ENCODE data around the gene CPAMD8.

The CPAMD8 gene

DNA sequence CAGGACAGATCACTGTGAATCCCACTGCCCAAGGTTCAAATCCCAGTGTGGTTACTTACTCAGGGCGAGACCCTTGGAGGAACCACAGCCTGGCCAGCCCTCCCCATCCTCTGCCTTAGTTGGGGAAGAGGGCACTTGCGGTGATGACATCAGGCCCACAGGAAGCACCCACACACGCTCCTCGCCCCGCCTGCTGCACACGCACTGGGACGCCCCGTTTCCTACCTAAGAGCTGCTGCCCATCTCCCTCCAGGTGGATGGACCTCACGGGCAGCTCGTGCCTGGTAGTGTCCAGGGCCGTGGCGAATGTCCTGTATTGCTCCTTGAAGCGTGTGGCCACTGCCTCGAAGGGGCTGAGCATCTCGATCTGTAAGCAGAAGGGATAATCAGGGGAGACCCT is 29.0 kb upstream of the CPAMD8 start:
- TF ChIP-seq GATA3 (IDR thresholded peaks at IDR 0.05; ENCODE audit: low read depth, low read length) (no peak), GATA2 (IDR thresholded peaks at IDR 0.05; ENCODE audit: low read depth, low read length) (no peak)

DNA sequence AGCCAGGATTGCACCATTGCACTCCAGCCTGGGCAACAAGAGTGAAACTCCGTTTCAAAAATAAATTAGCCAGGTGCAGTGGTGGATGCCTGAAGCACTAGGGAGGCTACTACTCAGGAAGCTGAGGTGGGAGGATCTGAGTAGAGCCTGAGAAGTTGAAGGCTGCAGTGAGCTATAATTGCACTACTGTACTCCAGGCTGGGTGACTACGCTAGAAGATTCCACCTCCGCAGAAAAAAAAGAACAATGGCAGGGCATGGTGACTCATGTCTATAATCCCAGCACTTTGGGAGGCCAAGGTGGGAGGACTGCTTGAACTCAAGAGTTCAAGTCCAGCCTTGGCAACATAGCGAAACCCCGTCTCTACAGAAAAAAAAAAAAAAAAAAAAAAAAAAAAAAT is 28.1 kb upstream of the CPAMD8 start:
- TF ChIP-seq GATA3 (IDR thresholded peaks at IDR 0.05; ENCODE audit: low read depth, low read length), result no peak

GRCh38 chr19:17052439-17052838 is 25.8 kb upstream of the CPAMD8 start:
- TF ChIP-seq GATA2 (IDR thresholded peaks at IDR 0.05; ENCODE audit: low read depth, low read length) (no peak), GATA3 (IDR thresholded peaks at IDR 0.05; ENCODE audit: low read depth, low read length) (no peak)

GRCh38 chr19:17049711-17050280 is 23.2 kb upstream of the CPAMD8 start:
- TF ChIP-seq GATA3 (IDR thresholded peaks at IDR 0.05; ENCODE audit: low read depth, low read length) (no peak), GATA2 (IDR thresholded peaks at IDR 0.05; ENCODE audit: low read depth, low read length) (no peak)

GRCh38 chr19:17048885-17049453 is 22.4 kb upstream of the CPAMD8 start:
- TF ChIP-seq GATA3 (IDR thresholded peaks at IDR 0.05; ENCODE audit: low read depth, low read length) (no peak), GATA2 (IDR thresholded peaks at IDR 0.05; ENCODE audit: low read depth, low read length) (no peak)

DNA sequence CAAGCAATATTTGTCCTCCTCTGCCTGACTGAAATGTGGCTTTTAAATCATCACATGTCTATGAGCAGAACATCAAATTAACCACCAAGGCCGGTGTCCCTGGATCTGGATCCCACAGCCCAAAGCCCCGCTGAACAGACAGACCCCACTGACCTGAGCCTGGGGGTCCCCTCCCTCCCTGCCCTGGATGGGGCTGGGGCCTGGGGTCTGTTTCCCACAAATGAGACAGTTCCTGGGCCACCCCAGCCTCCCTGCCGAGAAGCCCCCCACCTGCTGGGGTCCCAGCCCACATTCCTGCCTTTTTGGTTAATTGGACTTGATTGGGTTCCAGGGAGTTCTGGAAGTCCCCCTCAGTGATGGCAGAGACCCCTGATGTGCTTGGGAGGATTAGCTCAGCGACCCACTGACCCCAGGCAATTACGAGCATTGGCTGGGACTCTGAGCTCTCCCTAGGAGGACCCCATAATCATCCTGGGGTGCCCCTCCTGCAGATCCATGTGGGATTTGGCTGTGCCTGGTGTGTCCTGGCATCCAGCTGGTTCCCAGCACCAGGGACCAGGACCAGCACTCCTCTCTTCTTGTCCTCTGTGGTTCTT is 19.4 kb upstream of the CPAMD8 start:
- TF ChIP-seq GATA3 (IDR thresholded peaks at IDR 0.05; ENCODE audit: low read depth, low read length), result no peak
- TF ChIP-seq GATA2 (IDR thresholded peaks at IDR 0.05; ENCODE audit: low read depth, low read length), result no peak

DNA sequence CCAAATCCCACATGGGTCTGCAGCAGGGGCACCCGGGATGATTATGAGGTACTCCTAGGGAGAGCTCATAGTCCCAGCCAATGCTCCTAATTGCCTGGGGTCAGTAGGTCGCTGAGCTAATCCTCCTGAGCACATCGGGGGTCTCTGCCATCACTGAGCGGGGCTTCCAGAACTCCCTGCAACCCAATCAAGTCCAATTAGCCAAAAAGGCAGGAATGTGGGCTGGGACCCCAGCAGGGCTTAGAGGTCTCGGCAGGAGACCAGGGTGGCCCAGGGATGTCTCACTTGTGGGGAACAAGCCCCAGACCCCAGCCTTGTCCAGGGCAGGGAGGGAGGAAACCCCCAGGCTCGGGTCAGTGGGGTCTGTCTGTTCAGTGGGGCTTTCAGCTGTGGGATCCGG is 17.1 kb upstream of the CPAMD8 start:
- no peak for TF ChIP-seq GATA2 (IDR thresholded peaks at IDR 0.05; ENCODE audit: low read depth, low read length)
- no peak for TF ChIP-seq GATA3 (IDR thresholded peaks at IDR 0.05; ENCODE audit: low read depth, low read length)

GRCh38 chr19:17041976-17042375 is 15.4 kb upstream of the CPAMD8 start:
- TF ChIP-seq GATA3 (IDR thresholded peaks at IDR 0.05; ENCODE audit: low read depth, low read length) (no peak), GATA2 (IDR thresholded peaks at IDR 0.05; ENCODE audit: low read depth, low read length) (no peak)

GRCh38 chr19:17037966-17038500 is 11.4 kb upstream of the CPAMD8 start:
- TF ChIP-seq GATA2 (IDR thresholded peaks at IDR 0.05; ENCODE audit: low read depth, low read length) (no peak), GATA3 (IDR thresholded peaks at IDR 0.05; ENCODE audit: low read depth, low read length) (no peak)

DNA sequence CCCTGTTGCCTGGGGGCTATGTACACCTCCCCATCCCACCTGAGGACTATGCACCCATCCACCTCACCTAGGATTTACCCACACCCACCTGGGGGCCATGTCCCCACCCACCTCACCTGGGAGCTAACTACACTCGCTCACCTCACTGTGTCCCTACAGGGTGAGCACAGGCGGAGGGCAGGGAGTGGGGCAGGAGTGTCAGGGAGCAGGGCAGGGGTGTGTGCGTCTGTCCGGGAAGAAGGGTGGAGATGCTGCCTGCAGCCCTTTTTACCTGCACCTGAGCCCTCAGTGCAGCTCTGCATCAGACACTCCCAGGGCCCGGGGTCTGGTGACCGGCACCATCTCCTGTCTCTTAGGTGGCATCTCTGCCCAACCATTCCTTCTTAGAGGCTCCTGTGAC is 10.6 kb upstream of the CPAMD8 start:
- no peak for TF ChIP-seq GATA3 (IDR thresholded peaks at IDR 0.05; ENCODE audit: low read depth, low read length)
- TF ChIP-seq GATA2 (IDR thresholded peaks at IDR 0.05; ENCODE audit: low read depth, low read length), result no peak

DNA sequence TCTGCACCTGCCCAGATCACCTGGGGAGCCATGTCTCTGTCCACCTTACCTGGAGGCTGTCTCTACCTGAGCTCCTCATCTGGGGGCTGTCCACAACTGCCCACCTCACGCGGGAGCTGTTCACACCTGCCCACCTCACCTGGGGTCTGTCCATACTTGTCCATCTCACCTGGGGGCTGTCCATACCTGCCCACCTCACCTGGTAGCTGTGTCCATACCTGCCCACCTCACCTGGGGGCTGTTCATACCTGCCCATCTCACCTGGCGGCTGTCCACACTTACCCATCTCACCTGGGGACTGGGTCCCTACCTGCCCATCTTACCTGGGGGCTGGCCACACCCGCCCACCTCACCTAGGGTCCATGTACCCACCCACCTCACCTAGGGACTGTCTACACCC is 10.0 kb upstream of the CPAMD8 start:
- TF ChIP-seq GATA3 (IDR thresholded peaks at IDR 0.05; ENCODE audit: low read depth, low read length) (no peak), GATA2 (IDR thresholded peaks at IDR 0.05; ENCODE audit: low read depth, low read length) (no peak)

- no peak for TF ChIP-seq GATA3 (IDR thresholded peaks at IDR 0.05; ENCODE audit: low read depth, low read length)
- no peak for TF ChIP-seq GATA2 (IDR thresholded peaks at IDR 0.05; ENCODE audit: low read depth, low read length)
These were observed 9.3 kb upstream of the CPAMD8 start for GRCh38 chr19:17035842-17036424.

GRCh38 chr19:17031741-17032140 is 5.1 kb upstream of the CPAMD8 start:
- no peak for TF ChIP-seq GATA3 (IDR thresholded peaks at IDR 0.05; ENCODE audit: low read depth, low read length)
- TF ChIP-seq GATA2 (IDR thresholded peaks at IDR 0.05; ENCODE audit: low read depth, low read length), result no peak

- TF ChIP-seq GATA3 (IDR thresholded peaks at IDR 0.05; ENCODE audit: low read depth, low read length) (no peak), GATA2 (IDR thresholded peaks at IDR 0.05; ENCODE audit: low read depth, low read length) (no peak)
These were observed 945 bp upstream of the CPAMD8 start for GRCh38 chr19:17027535-17027975.
